Calu3 (cell line): Measurements from ENCODE around the gene CD47. TPM values are rescaled to one million over a fixed set of nuclear protein-coding genes. Genes with fewer than 3 reads are reported as not detected.

Source experiments
- BruUV-seq: library from RNA; stranded (reverse); fragments of 400-500 nt; replicated peaks from 2 replicates; lab custom pipeline; 2021; lab: Mats Ljungman, UMichigan
- CTCF ChIA-PET: fragments of 300-600 bp; sonication (Branson Sonifier 250); formaldehyde crosslinking; loops from one replicate; lab custom pipeline; 2022; ENCODE audit warnings: antibody characterized with exemption; lab: Charles Lee
- DNase-seq: peaks from one replicate; pipeline ENCODE4 v3.0.0; 2022
- H3K27ac Mint-ChIP-seq: one replicate; pipeline ENCODE4 v1.8.0; 2022; ENCODE audit warnings: mixed read lengths; ENCODE audit not compliant: unreplicated experiment
- H3K27me3 Mint-ChIP-seq: one replicate; pipeline ENCODE4 v1.8.0; 2022; ENCODE audit warnings: mixed read lengths; ENCODE audit not compliant: unreplicated experiment
- H3K36me3 Mint-ChIP-seq: one replicate; pipeline ENCODE4 v1.8.0; 2022; ENCODE audit warnings: mild to moderate bottlenecking, moderate library complexity, mixed read lengths; ENCODE audit not compliant: insufficient read depth, unreplicated experiment
- H3K4me1 Mint-ChIP-seq: one replicate; pipeline ENCODE4 v1.8.0; 2022; ENCODE audit warnings: mild to moderate bottlenecking, low read depth, mixed read lengths; ENCODE audit not compliant: unreplicated experiment
- H3K4me3 Mint-ChIP-seq: one replicate; pipeline ENCODE4 v1.8.0; 2022; ENCODE audit warnings: mild to moderate bottlenecking, low read depth, moderate library complexity, mixed read lengths; ENCODE audit not compliant: unreplicated experiment
- H3K9me3 Mint-ChIP-seq: one replicate; pipeline ENCODE4 v1.8.0; 2022; ENCODE audit warnings: low read depth, mixed read lengths; ENCODE audit not compliant: unreplicated experiment
- CTCF ChIP-seq: fragments of 200-600 bp; IDR thresholded peaks from one replicate; pipeline ENCODE4 v1.8.0; 2022; ENCODE audit warnings: antibody characterized with exemption; ENCODE audit not compliant: unreplicated experiment
- intact Hi-C: fragments of 100-400 bp; cut with micrococcal nuclease; formaldehyde crosslinking; loops from one replicate; pipeline ENCODE4 v1.10.0; 2022; ENCODE audit not compliant: unreplicated experiment
- total RNA-seq: library from RNA; stranded (reverse); gene quantifications from 2 replicates; pipeline ENCODE4 v1.2.3, GENCODE V29; 2022

CD47 gene
- total RNA-seq, 1 experiment from 2014 or later: 174 TPM

- H3K4me3 Mint-ChIP-seq: peak overlapping the region; percentile 11
- peaks cover 7% of the 10 kb centered on the region for H3K36me3 Mint-ChIP-seq
- no TSS peak for BruUV-seq
- no peak overlapping the region for H3K27ac Mint-ChIP-seq
- H3K4me1 Mint-ChIP-seq: peaks cover 48% of the 10 kb centered on the region
- DNase-seq: peak; percentile 62
- CTCF ChIA-PET: interaction anchor here (0.7 kb wide), 1 partner anchor 219 kb away, joined by 4 read pairs; no protein-coding TSS in a partner anchor
- intact Hi-C loops: loop anchor here (5.0 to 10.0 kb wide), 2 partner anchors 37 to 136 kb away; no protein-coding TSS in a partner anchor
- peaks cover 14% of the 10 kb centered on the region for H3K27me3 Mint-ChIP-seq
- TF ChIP-seq CTCF: no peak
- H3K9me3 Mint-ChIP-seq: no peaks in the 10 kb centered on the region
These were observed 91.5 kb downstream of the CD47 start for GRCh38 chr3:107999215-107999775.

GRCh38 chr3:107997671-107998070 is 93.2 kb downstream of the CD47 start:
- intact Hi-C loops: loop anchor here (5.0 to 10.0 kb wide), 2 partner anchors 35 to 137 kb away; no protein-coding TSS in a partner anchor
- H3K4me1 Mint-ChIP-seq: peaks cover 64% of the 10 kb centered on the region

GRCh38 chr3:107995823-107996222 is 95.0 kb downstream of the CD47 start:
- H3K9me3 Mint-ChIP-seq: no peaks in the 10 kb centered on the region
- intact Hi-C loops: loop anchor here (5.0 to 10.0 kb wide), 2 partner anchors 34 to 139 kb away; no protein-coding TSS in a partner anchor
- no peak overlapping the region for H3K27ac Mint-ChIP-seq
- TF ChIP-seq CTCF: no peak
- H3K27me3 Mint-ChIP-seq: no peaks in the 10 kb centered on the region
- CTCF ChIA-PET: no interaction called here
- H3K36me3 Mint-ChIP-seq: peaks cover 21% of the 10 kb centered on the region
- H3K4me1 Mint-ChIP-seq: peaks cover 50% of the 10 kb centered on the region
- H3K4me3 Mint-ChIP-seq: no peak overlapping the region
- DNase-seq: no peak
- no TSS peak for BruUV-seq

More at GRCh38 chr3:107997671-107998070, 93.2 kb downstream of the CD47 start:
- peaks cover 5% of the 10 kb centered on the region for H3K27me3 Mint-ChIP-seq
- no peak overlapping the region for H3K27ac Mint-ChIP-seq
- no TSS peak for BruUV-seq
- TF ChIP-seq CTCF: no peak
- CTCF ChIA-PET: no interaction called here
- H3K9me3 Mint-ChIP-seq: no peaks in the 10 kb centered on the region
- no peak overlapping the region for H3K4me3 Mint-ChIP-seq
- no peak for DNase-seq
- H3K36me3 Mint-ChIP-seq: peaks cover 21% of the 10 kb centered on the region

GRCh38 chr3:107994956-107995715 is 95.7 kb downstream of the CD47 start:
- H3K27ac Mint-ChIP-seq: no peak overlapping the region
- H3K27me3 Mint-ChIP-seq: no peaks in the 10 kb centered on the region
- DNase-seq: no peak
- intact Hi-C loops: loop anchor here (5.0 to 10.0 kb wide), 2 partner anchors 33 to 140 kb away; no protein-coding TSS in a partner anchor
- no peak for TF ChIP-seq CTCF
- H3K36me3 Mint-ChIP-seq: peaks cover 21% of the 10 kb centered on the region
- no peaks in the 10 kb centered on the region for H3K9me3 Mint-ChIP-seq
- H3K4me3 Mint-ChIP-seq: no peak overlapping the region
- CTCF ChIA-PET: no interaction called here
- peaks cover 53% of the 10 kb centered on the region for H3K4me1 Mint-ChIP-seq
- no TSS peak for BruUV-seq
